Stimulated activated CD8-positive, alpha-beta memory T cell treated with anti-CD3 and anti-CD28 coated beads, Interleukin-15, amount 100 ng/mL, for 4 hours (primary cell): ENCODE data around the gene SYT7.

Source experiments
- DNase-seq, 2 donors: peaks; one replicate each; pipeline ENCODE4 v3.0.0-alpha.2; 2020; ENCODE audit warnings: low read depth in 2 of 2

SYT7 gene

DNA sequence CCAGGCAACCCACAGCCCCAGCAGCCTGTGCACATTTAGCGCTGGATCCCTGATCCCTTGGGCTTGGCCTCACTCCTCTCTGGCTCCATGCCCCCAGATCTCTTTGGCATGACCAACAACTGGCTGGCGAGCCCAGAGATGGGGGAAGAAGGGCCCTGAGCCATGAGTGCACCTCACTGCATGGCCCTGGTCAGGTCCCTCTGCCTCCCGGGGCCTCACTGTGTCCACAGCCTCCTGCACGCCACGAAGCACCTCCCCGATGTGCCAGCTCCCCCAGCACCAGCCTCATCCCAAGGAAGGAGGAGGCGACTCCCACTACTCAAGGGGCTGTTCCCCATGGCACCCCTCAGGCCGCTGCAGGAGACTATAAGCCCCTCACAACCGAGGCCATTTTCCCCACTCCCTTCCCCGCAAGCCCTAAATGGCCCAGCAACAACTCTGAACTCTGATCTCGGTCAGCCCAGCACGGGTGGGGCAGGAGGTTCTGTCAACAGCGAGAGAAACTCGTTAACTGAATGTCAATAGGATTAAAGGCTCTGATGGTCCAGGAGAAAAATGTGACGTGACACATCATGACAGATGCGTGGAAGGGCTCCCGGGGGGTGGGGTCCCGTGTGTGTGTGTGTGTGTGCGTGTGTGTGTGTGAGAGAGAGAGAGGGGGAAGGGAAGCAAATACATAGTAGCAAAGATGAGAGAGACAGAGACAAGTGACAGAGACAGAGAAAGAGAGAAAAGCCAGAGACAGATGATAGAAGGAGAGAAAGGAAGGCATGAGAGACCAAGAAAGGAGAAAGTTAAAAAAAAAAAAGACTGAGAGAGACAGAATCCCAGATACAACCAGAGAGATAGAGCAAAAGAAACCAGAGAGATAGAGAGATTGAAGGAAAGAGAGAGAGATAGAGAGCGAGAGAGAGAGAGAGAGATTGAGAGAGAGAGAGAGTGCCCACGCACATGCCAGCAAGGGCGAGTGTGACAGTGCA lies 28.4 kb upstream of the SYT7 start:
- DNase-seq, result no peak

DNA sequence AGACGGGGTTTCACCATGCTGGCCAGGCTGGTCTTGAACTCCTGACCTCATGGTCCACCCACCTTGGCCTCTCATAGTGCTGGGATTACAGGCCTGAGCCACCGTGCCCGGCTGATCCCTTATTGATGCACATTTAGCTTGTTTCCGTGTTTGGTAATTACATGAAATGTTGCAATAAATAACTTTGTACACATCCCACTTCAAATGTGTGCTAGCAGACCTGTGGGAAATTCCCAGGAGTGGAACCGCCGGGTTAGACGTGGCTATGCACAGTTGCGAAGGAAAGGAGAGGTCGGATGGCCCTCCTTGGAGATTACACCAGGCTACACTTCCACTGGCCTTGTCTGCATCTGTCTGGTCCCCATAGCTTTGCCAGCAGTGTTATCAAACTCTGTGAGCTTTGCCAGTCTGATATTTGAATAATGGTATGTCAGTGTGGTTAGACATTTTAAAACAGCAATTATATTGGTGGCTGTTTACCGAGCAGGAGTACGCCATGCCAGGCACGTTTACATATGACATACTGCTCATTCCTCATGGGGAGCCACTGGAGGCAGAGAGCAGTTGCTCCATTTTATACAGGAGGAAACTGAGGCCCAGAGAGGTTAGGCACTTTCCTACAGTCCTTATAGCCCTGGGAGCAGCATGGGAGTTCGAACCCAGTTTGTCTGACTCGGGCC lies 27.2 kb upstream of the SYT7 start:
- no peak for DNase-seq

DNA sequence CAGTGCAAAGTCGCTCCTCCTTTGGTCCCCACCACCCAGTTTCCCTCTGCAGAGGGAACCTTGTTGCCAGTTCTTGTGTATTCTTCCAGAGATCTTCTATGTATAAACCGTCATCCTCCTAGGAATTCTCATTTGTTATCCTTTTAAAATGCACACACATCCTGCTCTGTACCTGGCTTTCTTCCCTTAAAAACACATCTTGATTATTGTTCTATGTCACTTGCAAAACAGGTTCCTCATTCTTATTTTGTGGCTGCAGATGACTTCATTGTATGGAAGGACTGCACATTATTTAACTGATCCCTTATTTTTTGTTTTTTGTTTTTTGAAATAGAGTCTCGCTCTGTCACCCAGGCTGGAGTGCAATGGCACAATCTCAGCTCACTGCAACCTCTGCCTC lies 26.6 kb upstream of the SYT7 start:
- DNase-seq, result no peak

- no peak for DNase-seq
Measured at GRCh38 chr11:61603667-61604066, 22.8 kb upstream of the SYT7 start.

- no peak for DNase-seq
Measured at GRCh38 chr11:61602775-61603569, 22.1 kb upstream of the SYT7 start.

DNA sequence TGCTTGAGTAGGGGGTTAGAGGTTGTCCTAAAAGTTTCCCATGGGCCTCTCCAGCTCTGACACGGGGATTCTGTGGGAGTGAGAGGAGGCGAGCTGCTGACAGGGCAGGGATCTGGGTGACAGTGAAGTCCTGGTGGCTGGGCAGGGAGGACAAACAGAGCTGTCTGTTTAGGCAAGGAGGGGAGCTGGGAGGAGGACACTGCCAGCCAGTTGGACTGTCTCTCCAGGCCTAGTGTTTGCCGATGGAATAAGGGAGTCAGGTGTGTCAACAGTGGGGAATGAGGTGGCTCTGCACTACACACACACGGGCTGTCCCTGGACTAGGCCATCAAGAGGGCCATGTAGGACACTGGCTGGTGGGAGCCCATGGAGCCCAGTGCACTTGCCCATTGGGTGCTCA lies 20.6 kb upstream of the SYT7 start:
- no peak for DNase-seq

- no peak for DNase-seq
Measured at GRCh38 chr11:61599968-61600710, 19.3 kb upstream of the SYT7 start.

DNA sequence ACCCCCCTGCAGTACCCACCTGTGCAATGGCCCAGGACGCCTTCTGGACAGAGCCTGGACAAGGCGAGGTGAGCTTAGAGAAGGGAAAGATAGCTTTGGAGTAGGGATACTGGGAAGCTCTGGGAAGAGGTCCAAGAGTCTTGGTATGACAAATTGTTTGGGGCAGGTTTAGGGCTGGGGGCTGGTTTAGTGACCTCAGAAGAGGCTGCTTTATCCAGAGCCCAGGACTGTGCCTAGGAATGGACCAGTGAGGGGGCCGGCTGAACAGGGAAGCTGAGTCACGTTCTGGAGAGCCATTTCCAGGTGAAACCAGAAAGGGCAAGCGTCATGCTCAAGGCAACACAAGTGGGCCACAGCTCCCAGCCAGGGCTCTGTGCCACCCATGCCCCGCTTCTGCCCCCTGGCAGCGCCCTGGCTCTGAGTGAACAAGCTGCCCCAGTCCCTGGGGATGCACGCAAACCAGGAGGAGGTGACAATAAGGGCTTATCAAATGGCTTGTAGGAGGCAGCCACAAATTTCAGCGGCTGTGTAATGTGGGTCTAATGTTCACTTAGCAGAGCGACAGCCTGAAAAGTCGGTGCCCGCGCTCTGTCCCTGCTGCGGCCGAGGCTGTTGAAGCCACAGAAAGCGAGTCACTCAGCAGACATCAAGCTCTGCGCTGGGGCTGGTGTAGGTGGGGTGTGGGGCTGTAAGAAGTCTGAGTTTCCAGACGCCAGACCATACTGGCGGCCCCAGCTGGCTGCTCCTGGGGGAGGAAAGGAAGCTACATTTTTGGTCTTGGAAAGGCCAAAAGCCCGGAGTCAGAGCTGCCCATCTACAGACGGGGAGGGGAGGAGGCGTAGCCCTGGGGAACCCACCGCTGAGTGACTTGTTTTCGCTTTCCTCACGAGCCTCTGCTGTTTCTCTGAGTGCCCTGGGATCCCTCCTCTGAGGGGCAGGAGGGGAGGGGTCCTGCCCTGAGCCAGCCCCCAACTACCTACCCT lies 18.3 kb upstream of the SYT7 start:
- DNase-seq, result no peak

- no peak for DNase-seq
Measured at GRCh38 chr11:61598374-61598773, 17.5 kb upstream of the SYT7 start.

- DNase-seq, result no peak
Measured at GRCh38 chr11:61596990-61597389, 16.1 kb upstream of the SYT7 start.

- no peak for DNase-seq
Measured at GRCh38 chr11:61596542-61596941, 15.7 kb upstream of the SYT7 start.

DNA sequence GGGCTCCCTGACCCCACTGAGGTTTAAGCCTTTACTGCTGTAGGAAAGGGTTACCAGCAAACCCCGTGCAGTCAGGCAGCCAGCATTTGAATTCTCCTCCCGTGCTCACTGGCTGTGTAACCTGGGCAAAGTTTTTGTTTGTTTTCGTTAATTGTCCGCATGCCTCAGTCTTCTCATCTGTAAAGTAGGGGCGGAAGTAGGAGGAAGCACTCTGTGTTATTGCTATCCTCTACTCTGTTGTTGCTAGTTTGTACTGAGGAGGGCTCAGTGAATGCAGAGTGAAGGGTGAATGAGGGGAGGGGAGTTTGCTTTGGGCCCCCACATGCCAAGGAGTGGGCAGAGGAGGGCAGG lies 14.0 kb upstream of the SYT7 start:
- DNase-seq, result no peak

GRCh38 chr11:61593151-61593550 lies 12.3 kb upstream of the SYT7 start:
- no peak for DNase-seq

DNA sequence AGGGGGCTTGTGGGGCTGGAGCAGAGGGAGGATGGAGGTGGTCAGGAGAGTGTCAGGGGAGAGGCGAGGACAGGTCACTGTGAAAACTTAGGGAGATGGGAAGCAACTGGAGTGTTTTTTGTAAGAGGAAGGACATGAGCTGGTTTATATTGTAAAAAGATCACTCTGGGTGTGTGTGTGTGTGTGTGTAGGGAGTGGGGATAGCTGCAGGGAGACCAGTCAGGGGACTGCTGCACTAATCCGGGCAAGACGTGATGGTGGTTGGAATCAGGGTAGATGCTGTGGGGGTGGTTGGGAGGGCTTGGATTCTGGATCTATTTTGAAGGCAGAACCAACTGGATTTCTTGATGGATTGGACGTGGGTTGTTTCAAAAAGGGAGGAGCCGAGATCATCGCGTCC lies 11.3 kb upstream of the SYT7 start:
- no peak for DNase-seq

- DNase-seq, result no peak
Measured at GRCh38 chr11:61589961-61590360, 9.1 kb upstream of the SYT7 start.

DNA sequence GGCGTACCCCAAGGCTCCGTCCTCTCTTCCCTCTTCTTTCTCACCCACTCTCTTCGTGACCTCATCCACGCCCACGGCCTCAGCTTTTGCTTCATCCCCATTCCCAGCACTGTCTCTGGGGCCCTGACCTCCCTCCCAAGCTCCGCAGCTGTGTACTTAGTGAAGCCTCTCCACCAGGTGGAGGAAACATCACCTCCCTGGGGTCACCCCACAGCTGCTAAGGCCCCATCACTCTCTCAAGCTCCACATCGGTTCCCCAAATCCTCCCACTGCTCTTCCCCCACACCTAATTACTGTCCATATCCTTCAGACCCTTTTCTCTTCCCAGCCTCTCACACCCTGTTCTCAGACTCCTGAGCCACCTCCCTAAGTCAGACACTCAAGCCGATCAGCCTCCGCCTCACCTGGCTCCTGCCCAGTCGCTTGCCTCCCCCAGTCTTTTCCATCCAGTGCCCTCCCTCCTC lies 7.9 kb upstream of the SYT7 start:
- no peak for DNase-seq

DNA sequence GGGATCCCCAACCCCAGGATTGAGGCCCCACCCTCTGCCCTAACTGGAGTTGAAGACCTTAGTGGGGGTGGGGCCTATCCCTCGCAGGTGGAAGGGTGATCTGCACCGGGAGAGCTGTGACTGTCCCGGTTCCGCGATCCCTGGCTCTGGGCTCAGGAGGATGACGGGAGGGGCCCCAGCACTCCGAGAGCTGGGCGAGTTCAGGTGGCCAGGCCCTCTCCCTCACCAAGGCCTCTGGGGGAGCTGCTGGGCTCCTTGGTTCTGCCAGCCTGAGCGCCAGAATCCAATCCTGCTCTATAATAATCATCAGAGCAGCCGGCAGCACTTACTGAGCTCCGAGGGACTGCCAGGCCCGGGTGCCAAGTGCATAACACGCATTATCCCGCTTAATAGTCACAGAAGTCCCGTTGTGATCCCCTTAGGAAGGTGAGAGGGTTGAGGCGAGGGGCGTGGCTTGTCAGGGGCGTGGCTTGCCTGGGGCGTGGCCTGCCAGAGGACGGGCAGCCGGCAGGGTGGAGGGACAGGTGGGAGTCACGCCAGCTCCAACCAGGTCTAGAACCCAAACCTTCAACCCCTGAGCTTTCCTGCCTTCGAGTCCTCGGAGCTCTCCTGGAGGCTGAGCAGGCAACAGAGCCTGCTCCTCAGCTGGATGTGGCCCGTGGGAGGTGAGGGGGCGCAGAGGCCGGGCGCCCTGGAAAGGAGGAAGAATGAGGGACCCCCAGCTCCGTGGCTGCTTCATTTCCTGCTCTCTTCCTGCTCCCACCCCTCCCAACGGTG lies 7.3 kb upstream of the SYT7 start:
- DNase-seq, result peak; percentile 32 to 34

DNA sequence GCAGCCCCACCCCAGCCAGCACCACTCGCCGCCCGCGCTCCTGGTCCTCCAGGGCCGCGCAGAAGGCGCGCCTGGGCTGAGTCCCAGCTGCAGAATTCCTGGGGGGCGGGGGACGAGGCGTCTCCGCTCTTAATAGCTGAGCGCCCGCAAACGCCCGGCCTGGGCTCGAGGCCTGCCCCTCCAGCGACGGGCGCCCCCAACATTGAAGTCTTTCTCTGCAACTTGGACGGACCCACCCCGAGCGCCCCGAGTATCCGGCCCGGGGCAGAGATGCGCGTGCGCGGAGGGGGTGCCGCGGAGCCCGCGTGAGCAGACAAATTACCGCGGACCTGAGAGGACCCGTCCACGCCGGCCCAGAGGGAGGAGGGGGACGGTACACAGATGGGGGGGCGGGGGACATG lies 6.7 kb upstream of the SYT7 start:
- DNase-seq, result peak in 1 of 2 donors; percentile 8

DNA sequence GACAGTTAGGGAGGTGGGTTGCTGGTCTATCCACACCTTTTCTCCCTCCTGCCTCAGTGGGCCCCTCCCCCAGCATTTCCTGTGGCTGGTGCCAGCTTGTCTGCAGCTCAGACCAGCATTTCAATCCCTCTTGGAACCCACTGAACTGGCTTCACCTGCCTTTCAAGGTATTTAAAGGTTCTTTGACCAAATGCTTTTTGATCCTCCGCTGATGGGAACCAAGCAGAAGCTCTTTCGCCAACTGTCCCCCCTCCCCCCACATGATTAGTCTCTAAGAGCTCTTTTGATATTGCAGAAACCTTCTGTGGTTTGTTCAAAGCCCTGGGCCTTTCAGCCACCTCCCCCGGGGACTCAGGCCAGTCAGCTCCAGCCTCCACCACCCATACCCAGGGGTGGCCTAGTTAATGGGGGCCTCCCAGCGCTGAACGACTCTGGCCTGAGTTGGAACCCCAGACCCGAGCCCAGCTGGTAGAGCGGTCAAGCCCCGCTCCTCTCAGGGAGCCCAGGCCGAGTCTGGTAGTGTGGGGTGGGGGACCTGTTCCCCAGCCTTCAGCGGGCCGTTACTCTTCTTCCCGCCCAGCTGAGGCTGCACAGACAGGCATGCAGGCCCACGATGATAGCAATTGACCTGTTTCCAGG lies 6.0 kb upstream of the SYT7 start:
- no peak for DNase-seq
